Cardiac muscle cell (in vitro differentiated cells and primary cell): ENCODE results near the gene STK40. TPM values are rescaled to one million over a fixed set of nuclear protein-coding genes. Genes with fewer than 3 reads are reported as not detected.

Experiments
- DNase-seq, 2 donors: peaks; one replicate each; pipeline versions ENCODE4 v3.0.0 to v3.0.0-alpha.2; 2010 to 2017; ENCODE audit warnings: low read depth in 1 of 2, low spot score in 1 of 2
- H3K27ac ChIP-seq: fragments of 200-600 bp; sonication (generic); 2 replicates; pipeline ENCODE4 v1.5.1; 2016
- H3K27me3 ChIP-seq: fragments of 200-600 bp; sonication (generic); 2 replicates; pipeline ENCODE4 v1.6.0; 2016; ENCODE audit warnings: control low read depth
- H3K36me3 ChIP-seq: fragments of 200-600 bp; sonication (generic); 2 replicates; pipeline ENCODE4 v1.5.1; 2016; ENCODE audit warnings: control low read depth
- H3K4me1 ChIP-seq: fragments of 200-600 bp; sonication (generic); 2 replicates; pipeline ENCODE4 v1.8.1; 2017; ENCODE audit warnings: low read depth, mild to moderate bottlenecking, mixed run types
- H3K4me3 ChIP-seq: fragments of 200-600 bp; sonication (generic); 2 replicates; pipeline ENCODE4 v1.5.1; 2016; ENCODE audit warnings: mild to moderate bottlenecking
- H3K9me3 ChIP-seq: fragments of 200-600 bp; sonication (generic); 2 replicates; pipeline ENCODE4 v1.5.1; 2017; ENCODE audit warnings: low read depth, mild to moderate bottlenecking, control low read depth
- CTCF ChIP-seq: IDR thresholded peaks from 2 replicates; pipeline ENCODE4 v1.5.1; 2012; ENCODE audit warnings: low read depth, mild to moderate bottlenecking, low read length
- polyA plus RNA-seq: library from polyadenylated mRNA; unstranded; fragments of >200 nt; fragmentation: Nextera tagmentation; extraction: Ambion mirVana; gene quantifications from 2 replicates; pipeline ENCODE4 v1.2.1, GENCODE V29; 2016
- total RNA-seq: library from RNA; depleted of rRNA; stranded (reverse); fragments of >200 nt; gene quantifications from 2 replicates; pipeline ENCODE4 v1.2.3, GENCODE V29; 2016

STK40 gene
- total and polyA plus RNA-seq, 2 experiments from 2014 or later = 37.0 to 51.1 TPM

- TF ChIP-seq CTCF = no peak
- peak overlapping the region; percentile 57 for H3K27ac ChIP-seq
- H3K36me3 ChIP-seq = peaks cover 19% of the 10 kb centered on the region
- peak in 1 of 2 donors; percentile 53 for DNase-seq
- H3K27me3 ChIP-seq = no peaks in the 10 kb centered on the region
- H3K4me3 ChIP-seq = no peak overlapping the region
- H3K4me1 ChIP-seq = no peaks in the 10 kb centered on the region
- H3K9me3 ChIP-seq = no peaks in the 10 kb centered on the region
Measured at GRCh38 chr1:36352910-36353878, 32.5 kb downstream of the STK40 start.

GRCh38 chr1:36352125-36352909 is 33.4 kb downstream of the STK40 start:
- no peak overlapping the region for H3K4me3 ChIP-seq
- peaks cover 17% of the 10 kb centered on the region for H3K36me3 ChIP-seq
- DNase-seq = peak; percentile 31 to 62
- peak; percentile 21 for TF ChIP-seq CTCF
- H3K9me3 ChIP-seq = no peaks in the 10 kb centered on the region
- peak overlapping the region; percentile 57 for H3K27ac ChIP-seq
- H3K27me3 ChIP-seq = no peaks in the 10 kb centered on the region
- H3K4me1 ChIP-seq = no peaks in the 10 kb centered on the region

GRCh38 chr1:36351227-36351977 is 34.3 kb downstream of the STK40 start:
- no peaks in the 10 kb centered on the region for H3K9me3 ChIP-seq
- H3K27me3 ChIP-seq = no peaks in the 10 kb centered on the region
- peak in 1 of 2 donors; percentile 73 for DNase-seq
- H3K27ac ChIP-seq = no peak overlapping the region
- H3K4me1 ChIP-seq = no peaks in the 10 kb centered on the region
- H3K36me3 ChIP-seq = peaks cover 17% of the 10 kb centered on the region
- TF ChIP-seq CTCF = peak; percentile 18
- H3K4me3 ChIP-seq = no peak overlapping the region

GRCh38 chr1:36350659-36351226 is 35.0 kb downstream of the STK40 start:
- no peaks in the 10 kb centered on the region for H3K27me3 ChIP-seq
- no peak for TF ChIP-seq CTCF
- DNase-seq = peak in 1 of 2 donors; percentile 78
- H3K4me1 ChIP-seq = no peaks in the 10 kb centered on the region
- H3K9me3 ChIP-seq = no peaks in the 10 kb centered on the region
- peaks cover 17% of the 10 kb centered on the region for H3K36me3 ChIP-seq
- H3K4me3 ChIP-seq = no peak overlapping the region
- no peak overlapping the region for H3K27ac ChIP-seq

- Histone ChIP-seq H3K4me1 (no peaks in the 10 kb centered on the region), H3K4me3 (no peak overlapping the region), H3K9me3 (no peaks in the 10 kb centered on the region), H3K36me3 (peaks cover 17% of the 10 kb centered on the region), H3K27me3 (no peaks in the 10 kb centered on the region), H3K27ac (no peak overlapping the region)
- no peak for TF ChIP-seq CTCF
- DNase-seq = peak in 1 of 2 donors; percentile 31
Measured at GRCh38 chr1:36349839-36350238, 35.9 kb downstream of the STK40 start.
